Kidney (tissue), 14 donors: Measurements from ENCODE around the gene PTPRM. TPM values are rescaled to one million over a fixed set of nuclear protein-coding genes. Genes with fewer than 3 reads are reported as not detected.

Source experiments
- DNase-seq, 5 donors: peaks; one replicate each; pipeline ENCODE4 v3.0.0-alpha.2; 2013 to 2020
- FAIRE-seq: peaks from 2 replicates; lab custom pipeline; 2012; peaks lifted over from hg19 to GRCh38; lab: Jason Lieb, UNC
- H3K27ac ChIP-seq, 2 donors: one replicate each; pipeline ENCODE4 v1.7.0; 2013; ENCODE audit warnings: low read depth in 2 of 2, low read length in 2 of 2, inconsistent platforms in 1 of 2
- H3K27me3 ChIP-seq: one replicate; pipeline ENCODE4 v1.7.1; 2013; ENCODE audit warnings: low read length, inconsistent platforms; ENCODE audit not compliant: control insufficient read depth, insufficient read depth
- H3K36me3 ChIP-seq, 3 donors: one replicate each; pipeline versions ENCODE4 v1.7.0 to v1.7.1; 2013; ENCODE audit warnings: low read length in 3 of 3, control low read depth in 1 of 3, inconsistent platforms in 1 of 3; ENCODE audit not compliant: insufficient read depth in 3 of 3, control insufficient read depth in 2 of 3
- H3K4me1 ChIP-seq, 3 donors: one replicate each; pipeline versions ENCODE4 v1.7.0 to v1.7.1; 2013; ENCODE audit warnings: low read length in 3 of 3, inconsistent platforms in 1 of 3, low read depth in 1 of 3; ENCODE audit not compliant: control insufficient read depth in 2 of 3, insufficient read depth in 2 of 3
- H3K4me3 ChIP-seq, 3 donors: one replicate each; pipeline versions ENCODE4 v1.7.0 to v1.8.1; 2013; ENCODE audit warnings: low read length in 3 of 3, control low read depth in 1 of 3, inconsistent platforms in 1 of 3
- H3K9ac ChIP-seq, 3 donors: one replicate each; pipeline versions ENCODE4 v1.7.0 to v1.7.1; 2013; ENCODE audit warnings: low read length in 3 of 3, control low read depth in 1 of 3, inconsistent platforms in 1 of 3
- H3K9me3 ChIP-seq, 3 donors: one replicate each; pipeline versions ENCODE4 v1.7.0 to v1.7.1; 2013; ENCODE audit warnings: low read length in 3 of 3, control low read depth in 1 of 3, inconsistent platforms in 1 of 3; ENCODE audit not compliant: control insufficient read depth in 2 of 3, insufficient read depth in 1 of 3
- CTCF ChIP-seq: IDR thresholded peaks from 3 replicates; pipeline ENCODE4 v1.5.1; 2012; ENCODE audit warnings: mild to moderate bottlenecking, moderate library complexity, borderline replicate concordance; ENCODE audit not compliant: insufficient read depth; ENCODE audit errors: extremely low read depth
- intact Hi-C: fragments of 100-400 bp; cut with DNase I; formaldehyde crosslinking; loops from one replicate; pipeline ENCODE4 v1.11.1; 2022
- polyA plus RNA-seq: library from polyadenylated mRNA; stranded (reverse); fragments of 350-450 nt; fragmentation: Illumina TruSeq; extraction: RNeasy Lipid Tissue Mini Kit (QIAGEN cat#74804); gene quantifications from one replicate; pipeline ENCODE4 v1.2.3, GENCODE V29; 2014; ENCODE audit warnings: low read depth, low replicate concordance; ENCODE audit not compliant: insufficient read depth
- total RNA-seq: library from RNA; stranded (reverse); fragmentation: NEBNext Ultra II Directional; extraction: Animal tissue kit (Norgen Biotek cat#: 25700); gene quantifications from one replicate; pipeline ENCODE4 v1.2.1, GENCODE V29; 2021
- donor health status: control.
- donor health status: control.
- donor health status: control.
- donor health status: control.
- donor health status: control.
- donor health status: DM: yes; HTN: yes; CAD: no.
- donor health status: Normal renal cell carcinoma (clear cell type).

Gene PTPRM
- total and polyA plus RNA-seq, 2 donors from 2014 or later, result 52.4 to 98.9 TPM

- Histone ChIP-seq H3K36me3 (no peaks in the 10 kb centered on the region), H3K4me3 (no peak overlapping the region), H3K4me1 (peaks cover 0 to 3% (median 0%) of the 10 kb centered on the region in 3 donors), H3K9me3 (no peaks in the 10 kb centered on the region), H3K9ac (no peak overlapping the region), H3K27me3 (no peaks in the 10 kb centered on the region), H3K27ac (no peak overlapping the region)
- intact Hi-C loops, result no loop called here
- FAIRE-seq (no peak), DNase-seq (peak in 3 of 5 donors; percentile 24 to 45 (median 35))
- no peak for TF ChIP-seq CTCF
These were observed 236.9 kb downstream of the PTPRM start for GRCh38 chr18:7803956-7804469.

- no peak overlapping the region for H3K27ac ChIP-seq
- FAIRE-seq (no peak), DNase-seq (no peak)
- no peaks in the 10 kb centered on the region for H3K27me3 ChIP-seq
- H3K9me3 ChIP-seq, result no peaks in the 10 kb centered on the region
- H3K36me3 ChIP-seq, result no peaks in the 10 kb centered on the region
- peaks cover 0 to 3% (median 0%) of the 10 kb centered on the region in 3 donors for H3K4me1 ChIP-seq
- H3K4me3 ChIP-seq, result no peak overlapping the region
- no peak overlapping the region for H3K9ac ChIP-seq
- TF ChIP-seq CTCF, result no peak
- intact Hi-C loops, result no loop called here
These were observed 238.0 kb downstream of the PTPRM start for GRCh38 chr18:7805096-7805495.

- no peak overlapping the region for H3K27ac ChIP-seq
- H3K9ac ChIP-seq, result no peak overlapping the region
- DNase-seq, result no peak
- H3K9me3 ChIP-seq, result no peaks in the 10 kb centered on the region
- no peak for TF ChIP-seq CTCF
- H3K4me1 ChIP-seq, result peaks cover 0 to 3% (median 0%) of the 10 kb centered on the region in 3 donors
- H3K27me3 ChIP-seq, result no peaks in the 10 kb centered on the region
- no peaks in the 10 kb centered on the region for H3K36me3 ChIP-seq
- no peak for FAIRE-seq
- intact Hi-C loops, result no loop called here
- H3K4me3 ChIP-seq, result no peak overlapping the region
These were observed 238.8 kb downstream of the PTPRM start for GRCh38 chr18:7805880-7806279.

- H3K27ac ChIP-seq, result no peak overlapping the region
- no peak overlapping the region for H3K4me3 ChIP-seq
- FAIRE-seq, result no peak
- DNase-seq, result no peak
- H3K9me3 ChIP-seq, result no peaks in the 10 kb centered on the region
- no peaks in the 10 kb centered on the region for H3K27me3 ChIP-seq
- H3K36me3 ChIP-seq, result no peaks in the 10 kb centered on the region
- intact Hi-C loops, result no loop called here
- no peak overlapping the region for H3K9ac ChIP-seq
- H3K4me1 ChIP-seq, result peaks cover 0 to 3% (median 0%) of the 10 kb centered on the region in 3 donors
- no peak for TF ChIP-seq CTCF
These were observed 240.9 kb downstream of the PTPRM start for GRCh38 chr18:7807936-7808453.
